Measurements from ENCODE around the gene SS18.
"Not testable (repeated sequence)": the region's sequence is repeated elsewhere in the genome, so short reads cannot be mapped to it uniquely, and the experiment has no call there.

The SS18 gene, protein sequence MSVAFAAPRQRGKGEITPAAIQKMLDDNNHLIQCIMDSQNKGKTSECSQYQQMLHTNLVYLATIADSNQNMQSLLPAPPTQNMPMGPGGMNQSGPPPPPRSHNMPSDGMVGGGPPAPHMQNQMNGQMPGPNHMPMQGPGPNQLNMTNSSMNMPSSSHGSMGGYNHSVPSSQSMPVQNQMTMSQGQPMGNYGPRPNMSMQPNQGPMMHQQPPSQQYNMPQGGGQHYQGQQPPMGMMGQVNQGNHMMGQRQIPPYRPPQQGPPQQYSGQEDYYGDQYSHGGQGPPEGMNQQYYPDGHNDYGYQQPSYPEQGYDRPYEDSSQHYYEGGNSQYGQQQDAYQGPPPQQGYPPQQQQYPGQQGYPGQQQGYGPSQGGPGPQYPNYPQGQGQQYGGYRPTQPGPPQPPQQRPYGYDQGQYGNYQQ

DNA sequence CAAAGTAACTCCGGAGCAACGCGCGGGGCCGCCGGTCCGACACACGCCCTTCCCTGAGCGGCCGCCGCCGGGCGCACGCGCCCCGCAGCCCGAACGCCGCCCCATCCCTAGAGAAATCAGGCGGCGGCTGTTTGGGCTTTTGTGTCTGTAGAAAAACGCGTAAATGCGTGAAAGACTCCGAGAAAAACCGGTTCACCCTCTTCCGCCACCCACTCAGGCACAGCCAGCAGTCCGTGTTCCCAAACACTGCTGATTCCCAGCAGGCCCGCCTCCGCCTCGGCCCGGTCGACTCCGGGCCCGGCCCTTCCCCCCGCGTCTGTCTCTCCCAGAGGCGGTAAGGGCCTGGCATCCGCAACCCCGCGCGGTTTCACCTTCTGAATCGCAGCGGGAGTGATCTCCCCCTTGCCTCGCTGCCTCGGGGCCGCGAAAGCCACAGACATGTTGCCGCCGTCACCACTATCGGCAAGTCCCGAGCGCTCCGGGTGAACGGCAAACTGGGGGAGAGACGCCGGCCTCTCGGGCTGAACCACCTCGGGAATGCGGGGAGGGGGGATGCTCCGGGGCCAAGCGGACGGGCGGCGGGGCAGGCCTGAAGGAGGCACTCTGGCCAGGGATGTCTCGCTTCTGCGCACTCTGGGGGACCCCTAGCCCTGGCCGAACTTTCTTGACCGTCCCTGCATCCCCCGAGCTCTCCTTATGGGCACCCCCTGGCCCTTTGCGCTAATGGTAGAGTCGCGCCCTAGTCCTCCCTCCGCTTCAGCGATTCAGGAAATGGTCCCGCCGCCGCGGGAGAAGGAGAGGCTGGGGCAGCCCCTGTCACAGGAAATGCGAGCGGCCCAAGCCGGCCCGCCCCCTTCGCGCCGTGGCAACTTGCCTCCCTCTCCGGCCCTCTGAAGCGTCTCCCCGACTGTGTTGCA, at the start of gene SS18:
TSS of gene SS18 (minus strand) at position 484 of the 917 bp plus-strand sequence. CDS start at position 440, 44 bp downstream.
- no peak for FAIRE-seq

DNA sequence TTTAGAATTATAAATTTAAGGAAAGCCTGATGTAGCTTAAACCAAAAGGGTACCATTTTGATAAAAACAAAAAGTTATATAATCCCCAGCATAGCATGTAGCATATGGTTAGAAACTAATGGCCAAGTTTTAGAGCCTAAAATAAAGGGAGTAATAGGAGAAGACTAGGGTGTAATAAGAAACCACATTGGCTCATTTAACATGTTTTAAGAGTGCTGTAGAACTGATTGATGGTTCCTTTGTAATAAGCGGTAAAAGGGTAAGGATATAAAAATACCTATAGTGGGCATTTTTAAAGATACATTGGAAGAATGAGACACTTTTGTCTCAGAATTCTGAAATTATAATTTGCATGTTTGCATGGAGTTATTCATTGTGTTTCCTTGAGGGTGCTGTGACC, 45.1 kb upstream of the SS18 start:
- FAIRE-seq, result no peak

DNA sequence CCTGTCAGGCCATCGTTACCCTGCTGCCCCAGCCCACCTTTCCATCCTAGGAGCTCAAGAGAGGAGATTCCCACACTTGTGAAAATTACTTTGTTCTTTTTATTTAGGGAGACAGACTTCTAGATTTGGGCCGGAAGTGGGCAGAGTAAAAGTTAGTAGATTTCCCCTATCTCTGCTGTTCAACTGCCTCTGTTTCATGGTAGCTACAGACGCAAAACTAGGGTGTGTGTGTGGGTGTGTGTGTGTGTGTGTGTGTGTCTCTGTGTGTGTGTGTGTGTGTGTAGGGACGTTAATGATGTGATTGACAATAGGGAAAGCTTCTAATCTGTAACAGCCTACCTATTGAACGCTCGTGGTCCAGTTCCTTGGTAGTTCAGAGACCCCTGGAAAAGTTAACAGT, 43.7 kb upstream of the SS18 start:
- FAIRE-seq, result no peak

DNA sequence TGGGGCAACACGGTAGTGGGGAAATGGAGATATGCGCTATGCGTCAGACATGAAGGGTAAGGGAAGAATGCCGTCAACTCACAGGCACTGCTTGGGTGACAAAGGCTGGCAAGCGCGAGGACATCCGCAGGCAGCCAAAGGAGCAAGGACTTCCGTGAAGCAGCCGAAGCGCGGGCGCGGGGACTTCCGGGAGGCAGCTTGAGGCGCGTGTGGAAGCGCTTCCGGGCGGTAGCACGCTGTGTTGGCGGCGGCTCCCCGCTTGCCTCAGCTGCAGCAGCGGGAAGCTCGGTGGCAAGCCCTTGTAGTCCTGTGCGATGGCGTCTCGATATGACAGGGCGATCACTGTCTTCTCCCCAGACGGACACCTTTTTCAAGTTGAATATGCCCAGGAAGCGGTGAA, 43.2 kb upstream of the SS18 start, which contains the start of gene PSMA8:
TSS of gene PSMA8 (plus strand) at position 218 of the 400 bp plus-strand sequence. CDS start at position 315, 97 bp downstream.
- no peak for FAIRE-seq

DNA sequence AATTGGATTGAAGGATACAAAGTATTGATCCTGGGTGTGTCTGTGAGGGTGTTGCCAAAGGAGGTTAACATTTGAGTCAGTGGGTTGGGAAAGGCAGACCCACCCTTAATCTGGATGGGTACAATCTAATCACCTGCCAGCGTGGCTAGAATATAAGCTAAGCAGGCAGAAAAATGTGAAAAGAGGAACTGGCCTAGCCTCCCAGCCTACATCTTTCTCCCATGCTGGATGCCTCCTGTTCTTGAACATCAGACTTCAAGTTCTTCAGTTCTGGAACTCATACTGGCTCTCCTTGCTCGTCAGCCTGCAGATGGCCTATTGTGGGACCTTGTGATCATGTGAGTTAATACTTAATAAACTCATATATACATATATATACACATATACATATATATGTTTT, 37.8 kb upstream of the SS18 start:
- FAIRE-seq, result not testable (repeated sequence)

DNA sequence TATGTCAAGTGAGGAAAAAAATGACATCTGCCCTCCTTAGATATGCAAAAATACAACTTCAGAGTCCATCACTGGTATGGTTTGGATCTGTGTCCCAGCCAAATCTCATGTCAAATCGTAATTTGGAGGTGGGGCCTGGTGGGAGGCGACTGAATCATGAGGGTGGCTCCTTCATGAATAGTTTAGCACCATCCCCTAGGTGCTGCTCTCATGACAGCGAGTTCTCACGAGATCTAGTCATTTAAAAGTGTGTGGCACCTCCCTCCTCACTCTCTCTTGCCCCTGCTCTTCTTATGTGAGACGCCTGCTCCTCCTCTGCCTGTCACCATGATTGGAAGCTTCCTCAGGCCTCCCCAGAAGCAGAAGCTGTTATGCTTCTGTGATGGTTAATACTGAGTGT, 37.4 kb upstream of the SS18 start:
- FAIRE-seq, result no peak

DNA sequence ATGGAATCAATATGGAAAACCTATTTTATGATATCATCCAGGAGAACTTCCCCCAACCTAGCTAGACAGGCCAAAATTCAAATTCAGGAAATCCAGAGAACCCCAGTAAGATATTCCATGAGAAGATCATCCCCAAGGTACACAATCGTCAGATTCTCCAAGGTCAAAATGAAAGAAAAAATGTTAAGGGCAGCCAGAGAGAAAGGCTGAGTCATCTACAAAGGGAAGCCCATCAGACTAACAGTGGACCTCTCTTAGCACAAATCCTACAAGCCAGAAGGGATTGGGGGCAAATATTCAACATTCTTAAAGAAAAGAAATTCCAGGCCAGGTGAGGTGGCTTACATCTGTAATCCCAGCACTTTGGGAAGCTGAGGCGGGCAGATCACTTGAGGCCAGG, 31.6 kb upstream of the SS18 start:
- not testable (repeated sequence) for FAIRE-seq

DNA sequence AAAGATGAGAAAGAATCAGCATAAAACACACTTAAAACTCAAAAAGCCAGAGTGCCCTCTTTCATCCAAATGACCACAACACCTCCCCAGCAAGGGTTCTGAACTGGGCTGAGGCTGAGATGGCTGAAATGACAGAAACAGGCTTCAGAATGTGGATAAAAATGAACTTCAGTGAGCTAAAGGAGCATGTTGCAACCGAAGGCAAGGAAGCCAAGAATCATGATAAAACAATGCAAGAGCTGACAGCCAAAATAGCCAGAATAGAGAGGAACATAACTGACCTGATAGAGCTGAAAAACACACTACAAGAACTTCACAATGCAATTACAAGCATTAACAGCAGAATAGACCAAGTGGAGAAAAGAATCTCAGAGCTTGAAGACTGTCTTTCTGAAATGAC, 31.1 kb upstream of the SS18 start:
- FAIRE-seq, result no peak

DNA sequence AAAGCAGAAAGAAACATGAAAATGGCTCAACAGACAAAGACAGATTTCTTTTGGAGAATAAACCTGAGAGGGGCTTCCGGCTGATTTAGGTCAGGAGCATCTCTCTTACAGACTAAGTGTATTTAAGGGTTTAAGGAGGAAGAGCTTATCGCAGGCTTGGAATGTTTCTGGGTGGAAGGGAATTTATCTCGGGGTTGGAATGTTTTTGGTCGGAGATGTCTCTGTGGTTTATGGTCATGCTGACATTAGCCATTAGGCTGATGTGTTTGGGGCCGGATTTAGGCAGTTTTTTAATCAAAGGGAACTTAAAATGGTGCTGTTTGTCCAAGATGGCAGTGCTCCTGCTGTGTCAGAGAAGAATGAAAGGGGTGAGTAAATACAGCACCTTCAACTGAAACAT, 28.8 kb upstream of the SS18 start:
- no peak for FAIRE-seq

DNA sequence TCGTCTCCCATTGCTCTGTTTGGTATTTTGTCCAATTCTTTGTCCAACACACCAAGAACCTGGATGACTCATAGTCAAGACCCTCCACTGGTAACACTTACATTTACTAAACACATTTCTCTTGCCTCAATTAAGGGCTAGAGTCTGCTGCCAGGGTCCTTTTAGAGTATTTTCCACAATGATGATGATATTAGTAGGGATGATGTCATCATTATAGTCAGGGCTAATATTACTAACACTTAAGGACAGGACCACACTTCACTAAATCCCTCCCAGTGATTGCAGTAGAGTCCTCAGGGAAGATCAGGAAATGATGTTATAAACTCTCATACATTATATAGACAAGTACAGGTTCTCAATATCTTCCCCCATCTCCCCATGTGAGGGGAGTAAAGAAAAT, 13.6 kb upstream of the SS18 start:
- FAIRE-seq, result no peak

DNA sequence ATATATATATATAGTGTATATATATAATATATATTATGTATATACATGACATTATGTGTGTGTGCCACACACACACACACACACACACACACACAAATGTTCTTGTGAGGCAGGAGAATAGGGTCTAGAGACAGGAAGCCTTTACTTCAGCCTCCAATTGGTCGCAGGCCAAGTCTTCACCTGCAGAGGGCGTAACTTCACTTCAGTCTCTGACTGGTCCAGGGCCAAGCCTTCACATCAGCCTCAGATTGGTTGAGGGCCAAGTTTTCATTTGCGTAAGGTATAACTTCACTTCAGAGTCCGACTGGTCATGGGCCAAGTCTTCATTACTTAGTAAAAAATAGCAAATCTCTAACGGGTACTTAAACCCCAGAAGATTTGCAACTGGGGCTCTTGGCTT, 13.2 kb upstream of the SS18 start:
- no peak for FAIRE-seq

DNA sequence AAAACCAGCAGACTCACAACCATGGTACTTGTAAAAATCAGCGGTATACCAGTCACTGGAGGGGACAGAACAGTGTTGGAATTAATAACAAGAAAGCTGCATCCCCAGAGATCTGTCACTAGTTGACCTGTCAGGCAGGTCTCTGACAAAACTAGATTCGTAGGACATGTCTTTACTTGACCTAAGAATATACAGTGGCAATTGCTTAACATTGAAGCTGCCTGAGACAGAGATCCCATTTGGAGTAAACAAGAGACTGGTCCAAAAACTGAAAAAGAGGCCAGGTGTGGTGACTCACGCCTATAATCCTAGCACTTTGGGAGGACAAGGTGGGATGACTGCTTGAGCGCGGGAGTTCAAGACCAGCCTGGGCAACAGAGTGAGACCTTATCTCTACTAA, 7.2 kb upstream of the SS18 start:
- FAIRE-seq, result no peak

DNA sequence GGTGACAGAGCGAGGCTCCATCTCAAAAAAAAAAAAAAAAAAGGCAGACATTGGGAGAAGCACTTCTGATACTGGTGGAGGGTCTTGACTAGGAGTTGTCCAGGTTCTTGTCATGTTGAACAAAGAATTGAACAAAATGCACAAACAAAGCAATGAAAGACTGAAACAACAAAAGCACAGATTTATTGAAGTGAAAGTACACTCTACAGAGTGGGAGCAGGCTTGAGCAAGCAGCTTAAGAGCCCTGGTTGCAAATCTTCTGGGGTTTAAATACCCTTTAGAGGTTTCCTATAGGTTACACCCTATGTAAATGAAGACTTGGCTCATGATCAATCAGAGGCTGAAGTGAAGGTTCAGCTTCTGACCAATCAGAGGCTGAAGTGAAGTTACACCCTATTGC, 6.4 kb upstream of the SS18 start:
- FAIRE-seq, result no peak

DNA sequence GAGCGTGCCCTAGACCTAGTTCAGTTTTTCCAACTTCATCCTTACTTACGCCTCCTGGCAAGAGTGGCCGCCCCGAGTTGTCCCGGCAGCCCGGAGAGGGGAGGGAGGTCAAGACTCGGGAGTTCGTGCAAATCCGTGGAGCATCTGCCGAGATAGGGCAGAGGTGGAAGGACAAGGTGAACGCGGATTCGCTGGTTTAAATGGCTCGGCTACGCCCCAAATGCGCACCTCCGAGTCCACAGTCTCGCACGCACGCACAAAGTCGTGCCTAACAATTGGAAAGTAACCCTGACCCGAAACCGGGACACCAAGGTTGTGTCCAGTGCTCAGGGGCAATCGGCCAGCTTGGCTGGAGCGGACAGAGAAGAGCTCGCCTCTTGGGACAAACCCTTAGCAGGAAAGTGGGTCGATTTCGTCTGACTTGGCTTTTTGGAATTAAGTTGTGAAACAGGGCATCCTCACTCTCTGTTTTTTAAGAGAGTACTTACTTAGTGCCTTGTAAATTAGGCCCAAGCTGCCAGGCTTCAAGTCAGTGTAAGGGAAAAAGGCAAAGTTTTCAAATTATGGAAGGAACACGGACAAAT, 726 bp upstream of the SS18 start:
- no peak for FAIRE-seq

DNA sequence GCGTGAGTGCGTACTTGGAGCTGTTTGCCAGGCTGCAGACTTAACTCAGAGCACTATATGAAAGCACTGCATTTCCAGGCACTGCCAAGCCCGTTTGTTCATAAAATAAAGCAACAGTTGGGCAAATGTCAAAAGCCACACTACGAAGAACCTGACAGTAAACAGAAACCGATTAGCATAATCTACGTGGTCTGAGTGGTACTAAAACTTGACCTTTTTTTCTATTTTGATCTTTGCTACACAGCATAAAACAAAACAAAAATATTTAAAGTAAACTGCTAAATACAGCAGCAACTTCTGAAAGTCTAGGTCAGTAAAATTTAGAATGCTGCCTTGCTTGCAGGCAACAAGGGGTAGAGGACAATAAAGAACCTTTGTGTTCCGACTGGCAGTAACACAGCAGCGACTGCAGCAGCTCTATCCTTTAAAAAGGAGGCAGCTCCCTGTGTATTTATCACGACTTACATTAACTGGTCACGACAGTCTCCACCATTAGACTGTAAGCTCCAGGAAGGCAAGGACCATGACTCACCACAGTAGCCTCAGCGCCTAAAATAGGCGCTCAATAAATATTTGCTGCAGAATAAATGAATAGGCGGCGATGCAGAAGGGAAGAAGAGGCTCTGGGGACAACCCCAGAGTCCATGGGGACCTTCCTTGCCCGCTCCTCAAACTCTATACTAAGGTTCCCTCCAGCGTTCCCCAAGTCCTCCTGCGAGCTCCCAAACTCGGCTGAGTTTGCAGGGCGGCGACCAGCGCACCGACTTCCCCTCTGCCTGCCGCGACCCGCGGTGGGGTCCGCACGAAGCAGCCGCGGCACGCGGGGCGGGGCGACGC, 902 bp downstream of the SS18 start:
- no peak for FAIRE-seq

DNA sequence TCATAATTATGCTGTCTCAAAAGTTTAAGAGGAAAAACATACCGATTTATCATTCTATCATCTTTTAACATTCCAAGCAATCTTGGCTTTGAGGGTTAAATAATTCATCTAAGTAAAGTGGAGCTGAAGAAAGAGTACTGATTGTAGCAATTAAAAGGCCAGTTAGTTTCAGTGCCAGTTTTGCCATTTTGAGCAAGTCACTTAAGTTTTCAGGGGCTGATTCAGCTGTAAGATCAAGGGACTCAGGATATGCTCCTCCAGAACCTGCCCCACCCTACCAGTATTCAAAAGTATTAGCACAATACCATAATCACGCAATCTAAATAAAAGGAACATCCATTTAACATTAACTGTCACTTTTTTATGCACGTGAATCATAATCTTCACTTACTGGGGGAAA, 1.9 kb downstream of the SS18 start:
- FAIRE-seq, result no peak

DNA sequence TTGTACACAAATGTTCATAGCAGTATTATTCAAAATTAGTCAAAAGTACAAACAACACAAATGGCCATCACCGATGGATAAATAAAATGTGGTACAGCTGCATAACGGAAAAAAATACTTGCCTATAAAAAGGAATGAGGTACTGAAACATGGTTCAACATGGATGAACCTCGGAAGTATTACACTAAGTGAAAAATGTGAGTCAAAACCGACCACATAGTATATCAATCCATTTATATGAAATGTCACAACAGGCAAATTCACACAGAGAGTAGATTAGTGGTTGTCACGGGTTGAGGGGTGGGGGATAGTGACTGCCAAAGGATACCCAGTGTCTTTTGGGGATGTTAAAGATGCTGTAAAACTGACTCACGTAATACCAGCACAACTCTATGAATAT, 3.5 kb downstream of the SS18 start:
- no peak for FAIRE-seq

DNA sequence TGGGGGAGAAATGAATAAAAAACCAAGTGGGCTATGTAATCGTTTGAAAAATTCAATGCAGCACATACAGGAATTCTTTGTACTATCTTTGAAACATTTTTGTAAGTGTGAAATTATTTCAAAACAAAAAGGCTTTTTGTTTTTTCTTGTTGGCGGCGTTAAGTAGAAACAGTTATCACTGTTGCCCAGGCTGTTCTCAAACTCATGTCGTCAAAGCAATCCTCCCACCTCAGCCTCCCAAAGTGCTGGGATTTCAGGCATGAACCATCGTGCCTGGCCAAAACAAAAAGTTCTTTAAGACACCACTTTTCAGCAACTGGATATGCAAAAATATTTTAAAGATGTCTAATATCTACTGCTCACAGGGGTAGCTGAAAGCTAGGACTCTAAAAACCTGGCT, 5.4 kb downstream of the SS18 start:
- no peak for FAIRE-seq

DNA sequence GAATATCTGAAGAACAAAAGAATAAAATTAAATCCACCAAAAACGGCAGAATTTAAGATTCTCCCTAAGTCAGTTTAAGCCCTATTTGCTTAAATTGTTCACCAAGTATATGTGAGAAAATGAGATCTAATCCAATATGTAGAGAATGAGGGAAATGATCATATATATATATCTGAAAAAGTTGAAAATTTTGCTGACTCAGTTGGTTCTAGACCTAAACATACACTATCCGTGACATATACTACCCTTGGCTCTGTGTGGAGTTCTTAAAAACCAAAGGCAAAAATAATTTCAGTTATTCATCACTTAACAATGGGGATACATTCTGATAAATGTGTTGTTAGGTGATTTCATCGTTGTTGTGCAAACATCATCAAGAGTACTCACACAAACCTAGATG, 7.3 kb downstream of the SS18 start:
- FAIRE-seq, result no peak

DNA sequence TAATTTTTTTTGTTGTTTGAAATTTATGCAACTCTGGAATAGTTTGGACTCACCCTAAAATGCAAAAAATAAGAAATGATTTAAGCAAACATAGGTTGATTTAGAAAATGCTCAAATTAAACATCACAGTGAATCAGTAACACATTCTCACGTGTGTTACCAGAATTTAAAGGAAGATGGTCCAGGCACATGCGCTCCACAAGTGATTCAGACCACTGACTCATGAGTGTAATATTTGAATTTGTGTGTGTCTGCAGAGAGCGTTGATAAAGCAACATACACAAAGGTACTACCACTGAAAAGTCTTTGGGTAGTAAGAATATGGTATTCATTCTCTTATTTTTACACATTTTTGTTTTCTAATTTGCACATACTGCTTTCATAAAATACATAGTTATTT, 7.9 kb downstream of the SS18 start:
- no peak for FAIRE-seq

DNA sequence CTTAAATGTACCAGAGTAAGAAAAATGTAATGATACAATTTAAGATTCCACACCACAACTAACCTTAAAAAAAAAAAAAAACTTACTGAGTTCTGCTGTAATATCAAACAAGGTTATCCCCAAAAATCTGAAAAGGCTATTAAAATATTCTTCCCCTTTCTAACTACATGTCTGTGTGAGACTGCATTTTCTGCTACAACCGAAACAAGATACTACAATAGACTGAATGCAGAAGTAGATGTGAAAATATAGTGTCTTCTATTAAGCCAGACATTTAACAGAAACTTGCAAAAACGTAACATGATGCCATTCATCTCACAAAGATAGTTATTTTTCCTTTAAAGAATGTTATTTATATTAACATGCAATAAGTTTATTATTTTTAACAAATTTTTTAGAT, 16.2 kb downstream of the SS18 start:
- no peak for FAIRE-seq

DNA sequence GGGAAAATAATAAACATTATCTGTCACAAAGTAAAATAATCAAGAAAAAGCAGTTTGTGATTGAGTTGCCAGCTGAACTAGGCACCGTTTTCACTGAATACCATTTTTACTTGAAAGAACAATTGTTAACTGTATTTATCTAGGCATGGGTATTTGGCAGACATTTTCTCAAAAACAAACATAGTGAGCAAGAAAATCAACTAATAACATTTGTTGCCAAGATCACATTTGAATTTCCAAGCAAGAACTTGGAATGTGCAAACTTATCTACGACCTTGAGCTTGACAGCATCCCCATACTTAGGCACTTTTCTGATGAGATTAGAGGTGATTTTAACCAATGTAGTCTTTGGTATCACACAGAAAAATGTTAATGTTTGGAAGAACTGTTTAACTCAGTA, 16.7 kb downstream of the SS18 start:
- no peak for FAIRE-seq

DNA sequence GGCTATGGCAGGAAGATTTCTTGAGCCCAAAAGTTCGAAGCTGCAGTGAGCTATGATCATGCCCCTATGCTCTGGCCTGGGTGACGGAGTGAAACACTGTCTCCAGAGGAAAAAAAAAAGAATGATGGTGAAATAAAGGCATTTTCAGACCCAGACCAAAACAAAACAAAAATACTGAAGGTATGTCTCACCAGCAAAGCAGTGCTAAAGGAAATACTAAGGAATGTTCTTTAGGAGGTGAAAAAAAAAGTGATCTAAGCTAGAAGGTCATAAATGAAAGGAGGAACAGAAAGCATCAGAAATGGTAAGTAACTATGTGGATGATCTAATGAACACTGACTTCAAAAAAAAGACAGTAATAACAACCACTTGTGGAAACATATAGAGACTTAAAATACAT, 18.7 kb downstream of the SS18 start:
- no peak for FAIRE-seq

All from TTC549 (cell line).